GM18870 (cell line): ENCODE results near the gene NCBP1.
"Not testable (repeated sequence)": the region's sequence is repeated elsewhere in the genome, so short reads cannot be mapped to it uniquely, and the experiment has no call there.

Experiments
- ATAC-seq: cut with Tn5 transposase; IDR thresholded peaks from one replicate; pipeline ENCODE4 v1.9.1; 2021; ENCODE audit warnings: moderate library complexity; ENCODE audit not compliant: unreplicated experiment

NCBP1 gene

DNA sequence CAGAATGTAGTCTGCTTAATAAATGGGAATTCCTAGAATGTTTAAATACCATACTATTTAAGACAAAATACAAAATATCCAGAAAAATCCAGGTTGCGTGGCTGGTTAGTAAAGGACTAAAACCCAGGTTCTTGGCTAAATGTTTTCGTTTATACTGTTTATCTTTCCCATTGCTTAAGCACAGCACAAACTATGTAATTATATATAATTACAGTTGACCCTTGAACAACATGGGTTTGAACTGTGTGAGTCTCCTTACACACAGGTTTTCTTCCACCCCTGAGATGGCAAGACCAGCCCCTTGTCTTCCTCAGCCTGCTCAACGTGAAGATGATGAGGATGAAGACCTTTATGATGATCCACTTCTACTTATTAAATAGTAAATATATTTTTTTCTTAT is 38.8 kb downstream of the NCBP1 start:
- no peak for ATAC-seq

DNA sequence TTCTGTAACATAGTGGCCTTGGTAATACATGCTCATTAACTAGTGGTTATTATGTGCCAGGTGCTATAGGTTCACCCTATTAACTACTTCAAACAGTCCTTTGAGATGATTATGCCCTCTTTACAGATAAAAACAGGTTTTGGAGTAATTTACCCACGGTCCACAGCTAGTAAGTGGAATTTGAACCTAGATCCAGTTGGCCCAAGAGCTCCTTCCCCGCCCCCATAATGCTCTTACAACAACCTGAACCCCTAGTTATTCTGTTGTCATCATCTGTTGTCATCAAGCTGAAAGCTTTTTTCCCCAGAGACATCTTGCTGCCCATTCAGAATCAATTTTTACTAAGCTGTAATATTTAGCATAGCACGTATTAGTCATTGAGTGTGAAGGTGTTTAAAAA is 40.3 kb downstream of the NCBP1 start:
- no peak for ATAC-seq

DNA sequence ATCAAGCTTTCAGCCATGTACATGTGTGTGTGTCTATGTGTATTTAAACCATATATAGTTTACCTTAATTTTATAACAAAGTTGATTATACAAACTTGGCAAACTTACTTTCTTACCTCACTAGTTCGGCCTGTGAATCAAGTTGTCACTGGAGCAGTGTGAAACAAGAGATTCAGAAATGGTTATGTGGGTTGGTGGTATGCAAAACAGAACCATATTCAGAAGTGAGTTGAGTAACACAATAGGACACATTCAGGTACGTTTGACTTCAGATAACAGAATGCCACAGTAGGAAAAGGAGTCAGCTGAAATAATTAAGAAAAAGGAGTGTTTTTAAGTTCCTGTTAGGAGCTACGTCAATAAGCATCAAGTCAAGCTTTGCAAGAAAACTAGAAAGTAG is 42.0 kb downstream of the NCBP1 start:
- ATAC-seq, result no peak

DNA sequence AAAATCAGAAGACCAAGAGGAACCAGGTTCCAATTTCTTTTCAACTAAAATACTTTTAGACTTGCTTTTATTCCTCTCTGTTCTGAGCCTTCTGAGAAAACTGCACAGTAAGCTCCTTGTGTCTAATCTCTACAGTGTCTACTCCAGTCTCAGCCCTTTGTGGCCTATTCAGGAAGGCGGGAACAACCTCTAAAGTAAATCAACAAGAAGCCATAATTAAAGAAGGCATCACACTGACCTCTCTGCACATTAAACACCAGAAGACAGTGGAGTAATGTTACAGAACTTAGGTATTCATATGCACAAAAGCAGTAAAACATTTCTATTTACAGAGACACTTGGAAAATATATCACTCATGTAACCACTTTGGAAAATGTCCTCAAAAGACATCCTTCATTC is 48.6 kb downstream of the NCBP1 start:
- no peak for ATAC-seq

DNA sequence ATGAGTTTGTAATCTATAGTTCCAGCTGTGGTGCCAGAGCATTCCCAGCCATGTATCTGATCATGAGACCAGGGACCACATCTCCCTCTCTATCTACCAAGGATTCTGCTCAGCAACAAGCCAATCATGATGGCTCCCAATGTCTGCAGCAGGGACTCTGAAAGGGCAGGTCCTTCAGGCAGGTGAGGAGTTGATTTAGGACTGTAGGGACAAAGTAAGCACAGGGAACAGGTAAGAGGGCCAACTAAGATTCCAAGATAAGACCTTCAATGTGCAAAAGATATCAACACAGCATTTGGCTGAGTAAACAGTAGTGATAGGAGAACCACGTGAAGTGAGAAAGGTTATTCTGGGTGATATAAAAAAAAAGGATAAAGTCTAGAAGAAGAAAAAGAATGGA is 55.0 kb downstream of the NCBP1 start:
- no peak for ATAC-seq

DNA sequence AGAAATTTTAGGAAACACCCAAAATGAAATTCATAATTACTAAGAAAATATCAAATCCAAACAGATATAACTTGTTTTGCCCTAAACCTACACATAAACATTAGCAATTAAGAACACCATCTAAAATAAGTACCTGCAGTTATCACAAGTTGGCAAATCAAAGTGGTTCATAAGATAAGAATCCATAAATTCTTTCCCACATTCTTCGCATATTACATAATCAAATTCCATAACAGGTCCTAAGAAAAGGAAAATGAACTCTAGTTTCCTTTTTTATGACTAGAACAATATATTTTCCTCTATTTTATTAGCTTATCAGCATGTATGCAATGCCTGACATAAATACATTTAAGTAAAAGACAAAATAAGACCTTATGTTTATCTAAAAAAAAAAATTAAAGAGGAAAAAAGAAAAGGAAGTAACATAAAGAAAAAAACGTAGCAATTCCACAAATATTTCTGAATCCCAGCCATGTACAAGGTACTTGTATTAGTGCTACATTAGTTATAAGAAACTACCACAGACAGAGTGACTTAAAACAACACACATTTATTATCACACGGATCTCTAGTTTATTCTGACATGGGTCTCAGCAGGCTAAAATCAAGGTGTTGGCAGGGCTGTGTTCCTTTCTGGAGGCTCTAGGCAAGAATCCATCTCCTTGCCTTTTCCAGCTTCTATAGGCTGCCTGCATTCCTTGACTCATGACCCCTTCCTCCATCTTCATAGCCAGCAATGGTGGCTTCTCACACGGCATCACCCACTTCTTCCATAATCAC is 56.0 kb downstream of the NCBP1 start:
- ATAC-seq, result no peak

DNA sequence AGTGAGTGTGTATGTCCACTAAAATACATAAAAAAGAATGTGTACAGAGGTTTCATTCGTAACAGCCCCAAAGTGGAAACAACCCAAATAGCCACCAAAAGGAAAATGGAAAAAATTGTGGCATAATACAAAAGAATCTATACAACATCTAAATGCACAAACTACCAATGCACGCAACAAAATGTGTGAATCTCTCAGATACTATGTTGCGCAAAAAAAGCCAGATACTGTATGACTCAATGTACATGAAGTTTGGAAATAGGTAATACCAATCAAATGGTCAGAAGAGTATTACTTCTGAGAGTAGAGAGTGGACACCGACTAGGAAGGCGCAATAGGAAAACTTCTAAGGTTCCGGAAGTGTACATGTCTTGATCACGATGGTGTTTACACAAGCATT is 61.1 kb downstream of the NCBP1 start:
- ATAC-seq, result no peak

DNA sequence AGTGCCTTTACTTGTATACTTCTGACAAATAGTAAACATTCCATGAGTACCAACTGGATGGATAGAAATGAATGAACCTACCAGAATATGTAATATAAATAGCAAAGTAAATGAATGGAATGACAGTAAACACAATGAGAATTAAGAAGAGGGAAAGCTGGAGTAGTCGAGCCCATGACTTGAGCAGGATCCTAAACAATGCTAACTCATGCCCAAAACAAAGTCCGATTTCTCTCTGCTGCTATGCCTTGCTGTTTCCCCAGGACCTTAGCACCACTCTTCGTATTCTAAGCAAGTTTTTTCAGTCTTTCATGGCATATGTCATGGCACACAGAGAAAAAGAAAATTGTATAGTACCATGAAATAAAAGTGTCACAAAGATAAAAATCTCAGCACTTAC is 61.8 kb downstream of the NCBP1 start:
- ATAC-seq, result no peak

DNA sequence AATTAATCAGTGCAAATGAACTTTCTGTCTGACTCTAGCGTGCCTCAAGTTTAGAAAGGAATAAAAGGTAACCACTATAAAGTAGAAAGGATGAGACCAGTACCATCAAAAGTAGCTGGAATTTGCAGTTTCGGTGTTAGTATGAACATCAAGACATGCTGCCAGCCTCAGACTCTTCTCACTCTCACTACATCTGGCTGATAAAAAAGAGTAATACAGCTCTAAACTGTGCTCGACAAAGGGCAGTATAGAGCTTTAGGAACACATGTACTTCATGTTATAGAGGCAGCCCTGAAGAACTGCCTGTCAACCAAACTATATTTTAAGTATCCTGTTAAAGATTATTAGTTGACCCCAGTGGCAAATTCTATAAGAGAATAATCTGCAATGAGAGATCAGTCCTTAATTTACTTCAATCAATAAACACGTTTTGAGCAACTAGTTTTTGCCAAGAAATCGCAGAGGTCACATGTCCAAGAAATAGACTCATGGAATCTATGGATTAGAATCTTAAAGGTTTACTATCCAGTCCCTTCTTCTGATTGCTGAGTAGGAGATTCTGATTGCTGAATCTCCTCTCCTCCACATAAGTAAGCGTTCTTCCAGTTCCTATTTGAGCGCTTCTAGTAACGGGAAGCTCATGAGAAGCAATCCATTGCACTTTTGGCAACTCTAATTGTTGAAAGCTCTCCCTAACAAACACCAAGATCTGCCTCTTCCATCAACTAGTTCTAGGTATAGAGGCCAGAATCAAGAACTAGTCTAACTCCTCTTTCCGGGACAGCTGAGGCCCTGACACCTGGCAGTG is 62.6 kb downstream of the NCBP1 start:
- no peak for ATAC-seq

DNA sequence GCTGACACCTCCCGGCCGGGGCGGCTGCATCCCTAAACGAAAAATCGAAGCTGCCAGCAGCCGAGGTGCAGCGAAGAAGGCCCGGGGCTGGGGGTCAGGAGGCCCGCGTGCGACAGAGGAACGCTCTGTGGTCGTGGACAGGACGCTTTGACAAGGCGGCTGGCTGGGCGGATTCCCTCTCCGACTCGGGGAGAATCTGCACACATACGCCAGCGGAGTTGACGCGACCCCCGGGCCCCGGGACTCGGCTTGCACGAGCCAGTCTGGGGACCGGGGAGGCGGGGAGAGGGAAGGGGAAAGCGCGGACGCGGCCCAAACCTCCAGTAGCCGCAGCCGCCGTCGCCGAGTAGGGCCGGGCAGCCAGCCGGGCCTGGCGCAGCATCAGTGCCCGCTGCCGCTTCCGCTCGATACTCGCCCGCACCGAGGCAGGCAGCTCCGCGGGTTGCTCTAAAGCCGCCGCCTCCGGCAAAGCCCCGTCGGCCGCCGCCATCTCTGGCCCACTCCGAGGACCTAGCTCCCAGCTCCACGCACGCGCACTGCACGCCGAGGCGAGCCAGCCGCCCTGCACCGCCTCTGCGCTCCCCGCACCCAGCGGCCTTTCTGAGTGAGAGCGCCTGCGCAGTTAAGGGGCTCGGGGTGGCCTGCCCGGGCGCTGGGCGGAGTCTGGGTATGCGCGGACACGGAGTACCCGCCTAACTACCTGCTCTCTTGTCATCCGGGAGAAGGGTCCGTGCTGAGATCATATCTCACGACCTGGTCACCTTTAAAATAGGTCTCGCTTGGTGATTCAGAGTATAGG is 63.4 kb downstream of the NCBP1 start, which contains the start of gene XPA:
TSS of gene XPA (minus strand) at position 538 of the 799 bp plus-strand sequence. CDS start at position 490, 48 bp downstream.
- peak; percentile 79 for ATAC-seq

DNA sequence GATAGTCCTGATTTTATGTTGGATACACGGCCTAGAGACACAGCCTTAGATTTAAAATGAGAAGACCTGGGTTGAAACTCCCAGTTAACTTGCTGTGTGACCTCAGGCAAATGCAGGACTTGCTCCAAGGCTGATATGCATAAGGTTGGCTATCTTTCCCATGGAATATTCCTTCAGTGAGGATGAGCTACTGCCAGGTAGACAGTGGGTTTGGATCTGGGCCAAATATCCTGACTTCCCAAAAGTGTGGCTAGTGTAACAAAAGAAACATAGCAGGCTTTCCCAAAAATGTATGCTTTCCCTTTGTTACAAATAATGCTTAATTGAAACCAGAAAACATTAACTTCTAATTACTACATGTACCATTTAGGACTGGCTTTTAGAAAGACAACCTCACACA is 64.2 kb downstream of the NCBP1 start:
- no peak for ATAC-seq

DNA sequence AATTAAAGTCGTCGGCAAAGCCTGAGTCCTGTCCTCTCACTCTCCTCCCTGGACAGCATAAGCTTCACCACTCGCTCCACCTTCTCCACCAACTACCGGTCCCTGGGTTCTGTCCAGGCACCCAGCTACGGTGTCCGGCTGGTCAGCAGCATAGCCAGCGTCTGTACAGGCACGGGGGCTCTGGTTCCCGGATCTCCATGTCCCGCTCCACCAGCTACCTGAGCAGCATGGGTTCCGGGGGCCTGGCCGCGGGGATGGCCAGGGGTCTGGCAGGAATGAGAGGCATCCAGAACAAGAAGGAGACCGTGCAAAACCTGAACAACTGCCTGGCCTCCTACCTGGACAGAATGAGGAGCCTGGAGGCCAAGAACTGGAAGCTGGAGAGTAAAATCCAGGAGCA is 65.2 kb downstream of the NCBP1 start:
- no peak for ATAC-seq

DNA sequence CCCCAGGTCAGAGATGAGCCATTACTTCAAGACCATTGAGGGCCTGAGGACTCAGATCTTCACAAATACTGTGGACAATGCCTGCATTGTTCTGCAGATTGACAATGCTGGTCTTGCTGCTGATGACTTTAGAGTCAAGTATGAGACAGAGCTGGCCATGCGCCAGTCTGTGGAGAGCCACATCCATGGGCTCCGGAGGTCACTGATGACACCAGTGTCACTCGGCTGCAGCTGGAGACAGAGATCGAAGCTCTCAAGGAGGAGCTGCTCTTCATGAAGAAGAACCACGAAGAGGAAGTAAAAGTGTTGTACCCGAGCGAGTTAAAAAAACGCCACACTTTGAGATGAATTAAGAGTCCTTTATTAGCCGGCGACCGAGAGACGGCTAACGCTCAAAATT is 65.7 kb downstream of the NCBP1 start:
- not testable (repeated sequence) for ATAC-seq

DNA sequence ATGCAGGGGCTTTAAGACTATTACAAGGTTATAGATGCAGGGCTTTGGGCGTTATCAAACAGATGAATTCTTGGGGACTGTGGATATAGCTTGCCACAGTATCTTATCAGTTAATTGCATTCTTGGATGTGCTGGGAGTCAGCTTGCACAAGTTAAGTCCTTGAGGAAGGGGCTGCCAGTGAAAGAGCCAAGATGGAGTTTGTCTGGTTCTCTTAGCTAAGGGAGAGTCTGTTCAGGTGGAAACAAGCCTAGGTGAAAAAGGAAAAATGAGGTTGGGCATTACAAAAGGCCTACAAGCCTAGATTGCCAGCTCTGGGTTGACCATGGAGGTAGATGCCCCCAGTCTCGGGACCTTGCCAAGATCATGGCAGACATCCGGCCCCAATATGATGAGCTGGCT is 66.2 kb downstream of the NCBP1 start:
- not testable (repeated sequence) for ATAC-seq

DNA sequence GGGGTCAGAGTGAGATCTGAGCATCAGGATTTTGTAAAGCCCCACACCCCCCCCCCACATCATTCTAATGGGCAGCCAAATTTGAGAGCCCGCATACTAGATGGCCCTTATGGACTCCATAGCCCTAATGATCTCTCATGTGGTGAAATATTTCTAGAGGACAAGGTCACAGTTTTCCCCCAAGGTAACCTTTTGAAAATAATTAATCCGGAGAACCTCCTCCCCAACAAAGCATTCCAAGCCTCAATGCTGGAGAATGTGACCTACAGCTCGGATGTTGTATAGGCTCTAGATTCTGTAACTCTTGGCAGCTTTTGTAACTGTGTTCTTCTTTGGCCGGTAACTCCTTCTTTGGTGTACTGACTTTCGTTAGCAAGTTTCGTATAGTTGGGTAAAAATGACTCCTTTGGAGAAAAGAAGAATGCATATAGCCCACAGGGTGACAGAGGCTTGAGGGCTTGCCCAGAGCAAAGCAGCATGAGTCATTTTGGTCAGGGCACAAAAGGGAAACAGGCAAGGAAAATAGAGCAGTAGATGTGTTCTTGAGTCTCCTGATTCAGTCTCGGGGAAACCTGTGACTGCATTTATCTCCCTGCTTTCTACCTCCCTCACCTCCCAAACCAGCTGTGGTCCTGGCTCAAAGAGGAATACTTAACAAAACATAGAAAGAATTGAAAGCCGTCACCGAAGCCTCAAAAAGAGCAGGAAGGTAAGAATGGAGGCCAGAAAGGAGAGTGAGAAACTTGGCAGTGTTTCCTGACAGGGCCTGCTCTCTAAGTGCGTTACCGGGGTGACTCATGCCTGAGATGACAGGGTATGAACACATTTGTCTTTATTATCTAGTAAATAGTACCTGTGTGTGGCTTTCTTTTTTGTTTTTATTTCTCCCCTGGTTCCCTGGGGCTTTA is 70.1 kb downstream of the NCBP1 start:
- peak; percentile 54 for ATAC-seq

DNA sequence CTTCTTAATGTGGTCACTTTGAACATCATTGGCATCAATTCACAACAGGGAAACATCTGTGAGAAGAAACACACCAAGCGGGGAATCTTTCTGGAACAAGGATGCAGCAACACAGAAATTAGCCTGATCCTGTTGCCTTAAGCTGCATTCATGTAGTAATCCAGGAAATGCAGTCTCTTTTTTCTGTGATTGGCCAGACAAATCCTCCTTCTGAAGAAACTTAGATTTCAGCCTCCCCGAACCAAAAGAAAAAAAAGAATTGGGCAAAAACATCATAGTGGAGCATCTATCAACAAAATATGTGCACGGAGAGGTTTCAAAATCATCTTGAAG is 70.7 kb downstream of the NCBP1 start:
- ATAC-seq, result no peak

DNA sequence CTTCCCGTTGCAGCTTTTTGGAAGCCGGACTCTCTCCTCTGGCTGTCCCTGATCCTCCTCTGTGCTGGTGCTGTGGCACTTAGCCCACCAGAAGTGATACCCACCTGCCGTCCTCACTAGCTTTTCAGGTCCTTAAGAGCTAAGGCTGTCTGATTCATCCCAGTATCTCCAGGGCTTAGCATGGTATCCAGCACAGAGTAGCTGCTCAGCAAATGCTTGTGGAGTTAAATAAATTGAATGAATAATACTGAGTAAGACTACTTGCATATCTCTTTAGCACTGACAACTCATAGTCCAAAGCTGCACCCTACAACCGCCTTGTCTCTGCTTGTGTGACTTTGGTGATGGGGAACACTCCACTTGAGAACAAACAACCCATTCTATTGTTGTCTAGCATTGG is 71.2 kb downstream of the NCBP1 start:
- ATAC-seq, result no peak

DNA sequence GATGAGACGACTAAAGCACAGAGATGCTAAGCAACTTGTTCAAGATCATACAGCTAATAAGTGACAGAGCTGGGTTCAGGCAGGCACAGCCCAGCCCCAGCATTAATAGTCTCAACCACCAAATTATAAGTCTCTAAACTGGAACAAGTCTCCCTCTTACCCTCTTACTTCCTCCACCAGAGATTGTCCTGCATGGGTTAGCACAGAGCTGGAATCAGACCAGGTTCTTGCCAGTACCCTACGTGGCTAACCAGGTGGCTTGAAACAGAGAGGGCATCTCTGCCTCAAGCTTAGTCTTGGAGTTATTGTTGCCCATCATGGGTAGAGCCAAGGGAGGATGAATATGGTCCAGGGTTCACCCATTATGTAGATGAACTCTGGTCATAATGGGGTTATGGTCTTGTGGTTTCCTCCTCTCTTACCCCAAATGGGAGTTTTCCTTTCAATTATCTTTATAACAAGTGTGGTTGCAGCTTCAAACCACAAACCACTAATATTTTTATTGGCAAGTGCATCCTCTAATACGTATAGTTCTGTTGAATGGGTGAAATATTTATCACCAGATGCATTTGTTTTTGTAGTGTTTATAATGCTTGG is 71.8 kb downstream of the NCBP1 start:
- ATAC-seq, result no peak

DNA sequence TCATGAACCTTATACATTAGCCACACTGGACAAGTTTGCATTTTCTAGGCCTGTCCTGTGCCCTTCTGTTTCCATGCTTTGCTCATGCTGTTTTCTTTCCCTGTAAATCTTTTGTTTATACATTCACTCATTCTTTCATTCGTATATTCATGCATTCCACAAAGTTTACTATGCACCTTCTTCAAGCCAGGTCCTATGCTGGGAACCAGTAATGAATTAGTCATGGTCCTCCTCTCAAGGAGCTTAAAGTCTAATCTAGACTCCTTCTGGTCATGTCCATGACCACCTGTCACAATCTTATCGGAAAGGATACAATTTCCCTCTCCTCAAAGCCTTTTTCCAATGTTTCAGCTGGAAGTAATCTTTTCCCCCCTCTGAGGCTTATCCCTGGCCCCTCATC is 72.6 kb downstream of the NCBP1 start:
- ATAC-seq, result no peak
